HG02763 (cell line): ENCODE data around the gene PUM1.
"Not testable (repeated sequence)": the region's sequence is repeated elsewhere in the genome, so short reads cannot be mapped to it uniquely, and the experiment has no call there.

Source experiments
- ATAC-seq: cut with Tn5 transposase; IDR thresholded peaks from one replicate; pipeline ENCODE4 v1.9.1; 2021; ENCODE audit warnings: mild to moderate bottlenecking, moderate library complexity; ENCODE audit not compliant: unreplicated experiment

Gene PUM1

GRCh38 chr1:30997463-30998057, 68.0 kb downstream of the PUM1 start:
- ATAC-seq, result no peak

GRCh38 chr1:30995990-30996612, 69.4 kb downstream of the PUM1 start:
- ATAC-seq, result no peak

GRCh38 chr1:30991862-30992606, 73.5 kb downstream of the PUM1 start:
- ATAC-seq, result no peak

GRCh38 chr1:30990591-30990990, 74.9 kb downstream of the PUM1 start:
- ATAC-seq, result no peak

- ATAC-seq, result no peak
Measured at GRCh38 chr1:30988045-30988444, 77.5 kb downstream of the PUM1 start.

- no peak for ATAC-seq
Measured at GRCh38 chr1:30986755-30987154, 78.8 kb downstream of the PUM1 start.

- no peak for ATAC-seq
Measured at GRCh38 chr1:30984991-30985503, 80.5 kb downstream of the PUM1 start.

- no peak for ATAC-seq
Measured at GRCh38 chr1:30984165-30984889, 81.2 kb downstream of the PUM1 start.

GRCh38 chr1:30982937-30983336, 82.6 kb downstream of the PUM1 start:
- no peak for ATAC-seq

GRCh38 chr1:30982431-30982830, 83.1 kb downstream of the PUM1 start:
- no peak for ATAC-seq

- ATAC-seq, result no peak
Measured at GRCh38 chr1:30981172-30981571, 84.3 kb downstream of the PUM1 start.

- no peak for ATAC-seq
Measured at GRCh38 chr1:30977511-30977910, 88.0 kb downstream of the PUM1 start.

- ATAC-seq, result no peak
Measured at GRCh38 chr1:30977105-30977504, 88.4 kb downstream of the PUM1 start.

GRCh38 chr1:30976143-30976542, 89.4 kb downstream of the PUM1 start:
- ATAC-seq, result no peak

- ATAC-seq, result no peak
Measured at GRCh38 chr1:30975217-30975616, 90.3 kb downstream of the PUM1 start.

GRCh38 chr1:30974536-30974935, 91.0 kb downstream of the PUM1 start:
- no peak for ATAC-seq

GRCh38 chr1:30972349-30972748, 93.2 kb downstream of the PUM1 start:
- ATAC-seq, result not testable (repeated sequence)

- no peak for ATAC-seq
Measured at GRCh38 chr1:30971496-30971895, 94.0 kb downstream of the PUM1 start.

- no peak for ATAC-seq
Measured at GRCh38 chr1:30969903-30970302, 95.6 kb downstream of the PUM1 start.

GRCh38 chr1:30968220-30968971, 97.1 kb downstream of the PUM1 start:
- ATAC-seq, result no peak
